ENCODE data around the gene SPEN. TPM values are rescaled to one million over a fixed set of nuclear protein-coding genes. Genes with fewer than 3 reads are reported as not detected.

SPEN gene
- total and polyA plus RNA-seq, 9 of the 15 experiments (the other 6 are each of a cell fraction or from before 2014, with no cell fraction given) = 5.7 to 87.5 (median 27.2) TPM

DNA sequence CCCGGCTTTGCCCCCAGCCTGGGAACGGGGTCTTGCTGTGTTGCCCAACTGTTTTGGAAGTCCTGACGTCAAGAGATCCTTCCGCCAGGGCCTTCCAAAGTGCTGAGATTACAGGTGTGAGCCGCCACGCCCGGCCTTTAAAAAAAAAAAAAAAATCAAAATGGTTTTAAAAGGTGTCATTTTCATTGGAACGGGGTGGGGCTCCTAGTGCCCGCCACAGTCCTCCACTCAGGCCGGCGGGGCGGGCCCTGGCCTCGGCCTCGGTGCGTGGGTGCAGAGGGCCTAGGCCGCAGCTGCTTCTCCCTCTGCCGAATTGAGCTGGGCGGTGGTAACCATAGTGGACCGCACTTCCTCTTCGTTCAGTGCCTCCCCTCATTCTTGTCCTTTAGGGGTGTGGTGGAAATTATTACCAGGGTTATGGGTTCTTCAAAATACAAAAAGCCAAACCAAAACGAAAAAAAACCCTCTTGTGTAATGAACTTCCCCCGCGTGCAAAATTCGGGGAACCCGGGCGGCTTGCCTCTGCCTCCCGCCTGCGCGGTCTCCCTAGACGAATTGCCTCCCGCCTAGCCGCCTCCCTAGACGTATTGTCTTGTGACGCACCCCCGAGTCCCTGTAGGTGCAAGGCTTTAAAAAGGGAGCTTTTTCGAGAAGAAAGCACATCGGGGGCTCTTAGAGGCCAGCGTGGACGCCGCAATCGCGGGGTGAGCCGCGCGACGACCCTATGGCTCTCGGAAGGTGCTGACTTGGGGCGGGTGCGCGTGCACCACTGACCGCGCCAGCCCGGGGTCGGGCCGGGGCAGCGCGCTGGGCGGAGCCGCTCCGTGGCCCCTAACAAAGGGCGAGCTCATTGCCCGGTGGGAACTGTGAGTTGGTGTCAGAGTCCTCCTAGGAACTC is 10.5 kb upstream of the SPEN start:
- Histone ChIP-seq H3K4me2 (ENCODE audit: insufficient read depth, low read length) (peak overlapping the region; percentile 93), H4K20me1 (replicated peaks; ENCODE audit: control insufficient read depth, insufficient read depth, low read length) (no peaks in the 10 kb centered on the region), H3K9me1 (ENCODE audit: control insufficient read depth, insufficient read depth, low read length) (no peaks in the 10 kb centered on the region), H3K79me2 (ENCODE audit: control insufficient read depth, insufficient read depth, low read length) (peaks cover 44% of the 10 kb centered on the region), H3K9me3 (replicated peaks; ENCODE audit: control insufficient read depth, insufficient read depth, low read depth, low read length) (no peaks in the 10 kb centered on the region), H3K9ac (ENCODE audit: insufficient read depth in 1 of 2, low read depth in 2 of 2, low read length in 2 of 2) (peak overlapping the region; percentile 89 to 97), H3K4me1 (replicated peaks in 1 of 2; ENCODE audit: control insufficient read depth in 2 of 2, insufficient read depth in 2 of 2, low read length in 2 of 2) (peaks cover 0 to 39% of the 10 kb centered on the region in 2 experiments; a peak in 2 of 5 replicates), H3K36me3 (ENCODE audit: control insufficient read depth, insufficient read depth, low read length) (no peaks in the 10 kb centered on the region), H3K4me3 (peak overlapping the region; percentile 53), H3K27ac (ENCODE audit: extremely low read depth, low read depth, low read length) (peak overlapping the region; percentile 99), H3K27me3 (ENCODE audit: control insufficient read depth in 2 of 2, insufficient read depth in 2 of 2, low read length in 2 of 2) (no peaks in the 10 kb centered on the region), H2AFZ (ENCODE audit: low read depth, low read length) (peak overlapping the region; percentile 9)
- no peak for FAIRE-seq
- ChIA-PET CTCF (ENCODE audit: low intra/inter-chr PET ratio) (no interaction called here), POLR2A (interaction anchor here (0.6 to 4.5 kb wide), 8 partner anchors 11 to 164 kb away, joined by 3 to 96 read pairs (median 3); partner anchors contain the start of genes SPEN and ZBTB17)
- no peak for ATAC-seq
- DNase-seq (ENCODE audit: extremely low read depth in 1 of 4, low spot score in 3 of 4) = peak in 1 of 4 experiments; percentile 19
- 89% methylated on average over 60 of the region's 62 CpGs for WGBS (ENCODE audit: insufficient coverage, low coverage, missing lambda C conversion rate)
- no TSS peak for BruUV-seq (replicated peaks)
- in situ Hi-C loops (cut with MboI) = no loop called here
- intact Hi-C loops (cut with micrococcal nuclease) = loop anchor here (10.0 kb wide), 1 partner anchor 312 kb away; the partner anchor contains the start of genes CASP9 and DNAJC16
- TF ChIP-seq, protein P1, sequence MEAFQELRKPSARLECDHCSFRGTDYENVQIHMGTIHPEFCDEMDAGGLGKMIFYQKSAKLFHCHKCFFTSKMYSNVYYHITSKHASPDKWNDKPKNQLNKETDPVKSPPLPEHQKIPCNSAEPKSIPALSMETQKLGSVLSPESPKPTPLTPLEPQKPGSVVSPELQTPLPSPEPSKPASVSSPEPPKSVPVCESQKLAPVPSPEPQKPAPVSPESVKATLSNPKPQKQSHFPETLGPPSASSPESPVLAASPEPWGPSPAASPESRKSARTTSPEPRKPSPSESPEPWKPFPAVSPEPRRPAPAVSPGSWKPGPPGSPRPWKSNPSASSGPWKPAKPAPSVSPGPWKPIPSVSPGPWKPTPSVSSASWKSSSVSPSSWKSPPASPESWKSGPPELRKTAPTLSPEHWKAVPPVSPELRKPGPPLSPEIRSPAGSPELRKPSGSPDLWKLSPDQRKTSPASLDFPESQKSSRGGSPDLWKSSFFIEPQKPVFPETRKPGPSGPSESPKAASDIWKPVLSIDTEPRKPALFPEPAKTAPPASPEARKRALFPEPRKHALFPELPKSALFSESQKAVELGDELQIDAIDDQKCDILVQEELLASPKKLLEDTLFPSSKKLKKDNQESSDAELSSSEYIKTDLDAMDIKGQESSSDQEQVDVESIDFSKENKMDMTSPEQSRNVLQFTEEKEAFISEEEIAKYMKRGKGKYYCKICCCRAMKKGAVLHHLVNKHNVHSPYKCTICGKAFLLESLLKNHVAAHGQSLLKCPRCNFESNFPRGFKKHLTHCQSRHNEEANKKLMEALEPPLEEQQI (IDR thresholded peaks at IDR 0.05) = peak; percentile 47; the same call in 1 of the 2 replicates
- TF ChIP-seq, protein P2, sequence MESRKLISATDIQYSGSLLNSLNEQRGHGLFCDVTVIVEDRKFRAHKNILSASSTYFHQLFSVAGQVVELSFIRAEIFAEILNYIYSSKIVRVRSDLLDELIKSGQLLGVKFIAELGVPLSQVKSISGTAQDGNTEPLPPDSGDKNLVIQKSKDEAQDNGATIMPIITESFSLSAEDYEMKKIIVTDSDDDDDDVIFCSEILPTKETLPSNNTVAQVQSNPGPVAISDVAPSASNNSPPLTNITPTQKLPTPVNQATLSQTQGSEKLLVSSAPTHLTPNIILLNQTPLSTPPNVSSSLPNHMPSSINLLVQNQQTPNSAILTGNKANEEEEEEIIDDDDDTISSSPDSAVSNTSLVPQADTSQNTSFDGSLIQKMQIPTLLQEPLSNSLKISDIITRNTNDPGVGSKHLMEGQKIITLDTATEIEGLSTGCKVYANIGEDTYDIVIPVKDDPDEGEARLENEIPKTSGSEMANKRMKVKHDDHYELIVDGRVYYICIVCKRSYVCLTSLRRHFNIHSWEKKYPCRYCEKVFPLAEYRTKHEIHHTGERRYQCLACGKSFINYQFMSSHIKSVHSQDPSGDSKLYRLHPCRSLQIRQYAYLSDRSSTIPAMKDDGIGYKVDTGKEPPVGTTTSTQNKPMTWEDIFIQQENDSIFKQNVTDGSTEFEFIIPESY (CRISPR knock-in tag; IDR thresholded peaks at IDR 0.05) = peak; percentile 98
- TF ChIP-seq, protein P3, sequence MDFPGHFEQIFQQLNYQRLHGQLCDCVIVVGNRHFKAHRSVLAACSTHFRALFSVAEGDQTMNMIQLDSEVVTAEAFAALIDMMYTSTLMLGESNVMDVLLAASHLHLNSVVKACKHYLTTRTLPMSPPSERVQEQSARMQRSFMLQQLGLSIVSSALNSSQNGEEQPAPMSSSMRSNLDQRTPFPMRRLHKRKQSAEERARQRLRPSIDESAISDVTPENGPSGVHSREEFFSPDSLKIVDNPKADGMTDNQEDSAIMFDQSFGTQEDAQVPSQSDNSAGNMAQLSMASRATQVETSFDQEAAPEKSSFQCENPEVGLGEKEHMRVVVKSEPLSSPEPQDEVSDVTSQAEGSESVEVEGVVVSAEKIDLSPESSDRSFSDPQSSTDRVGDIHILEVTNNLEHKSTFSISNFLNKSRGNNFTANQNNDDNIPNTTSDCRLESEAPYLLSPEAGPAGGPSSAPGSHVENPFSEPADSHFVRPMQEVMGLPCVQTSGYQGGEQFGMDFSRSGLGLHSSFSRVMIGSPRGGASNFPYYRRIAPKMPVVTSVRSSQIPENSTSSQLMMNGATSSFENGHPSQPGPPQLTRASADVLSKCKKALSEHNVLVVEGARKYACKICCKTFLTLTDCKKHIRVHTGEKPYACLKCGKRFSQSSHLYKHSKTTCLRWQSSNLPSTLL (IDR thresholded peaks at IDR 0.05) = no peak
- TF ChIP-seq, protein P4, sequence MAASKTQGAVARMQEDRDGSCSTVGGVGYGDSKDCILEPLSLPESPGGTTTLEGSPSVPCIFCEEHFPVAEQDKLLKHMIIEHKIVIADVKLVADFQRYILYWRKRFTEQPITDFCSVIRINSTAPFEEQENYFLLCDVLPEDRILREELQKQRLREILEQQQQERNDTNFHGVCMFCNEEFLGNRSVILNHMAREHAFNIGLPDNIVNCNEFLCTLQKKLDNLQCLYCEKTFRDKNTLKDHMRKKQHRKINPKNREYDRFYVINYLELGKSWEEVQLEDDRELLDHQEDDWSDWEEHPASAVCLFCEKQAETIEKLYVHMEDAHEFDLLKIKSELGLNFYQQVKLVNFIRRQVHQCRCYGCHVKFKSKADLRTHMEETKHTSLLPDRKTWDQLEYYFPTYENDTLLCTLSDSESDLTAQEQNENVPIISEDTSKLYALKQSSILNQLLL (CRISPR knock-in tag; IDR thresholded peaks at IDR 0.05; ENCODE audit: borderline replicate concordance) = no peak
- TF ChIP-seq ELF4 (CRISPR knock-in tag; IDR thresholded peaks at IDR 0.05) = no peak
- no peak for TF ChIP-seq HDAC6 (IDR thresholded peaks at IDR 0.05; ENCODE audit: low read depth, low read length)
- no peak for TF ChIP-seq TAL1 (IDR thresholded peaks at IDR 0.05)
- no peak for TF ChIP-seq STAT5B (CRISPR knock-in tag; IDR thresholded peaks at IDR 0.05)
- TF ChIP-seq MAFG (tag; conservative IDR thresholded peaks at IDR 0.05) = no peak
- TF ChIP-seq CREB1 (IDR thresholded peaks at IDR 0.05) = no peak
- TF ChIP-seq CREB1 (CRISPR knock-in tag; IDR thresholded peaks at IDR 0.05) = no peak
- TF ChIP-seq ZNF282 (CRISPR knock-in tag; IDR thresholded peaks at IDR 0.05) = no peak
- peak; percentile 6; the same call in 1 of the 2 replicates for TF ChIP-seq ZNF384 (IDR thresholded peaks at IDR 0.05; ENCODE audit: low read depth, low read length)

Measured in K562 (cell line).